GM21786 (cell line): ENCODE data around the gene GSS.
A peak's percentile ranks its signal among the peaks of the same experiment; 100 is the strongest.

ENCODE experiments used
- ATAC-seq: cut with Tn5 transposase; IDR thresholded peaks from one replicate; pipeline ENCODE4 v1.9.1; 2021; ENCODE audit not compliant: unreplicated experiment

The GSS gene

GRCh38 chr20:34955231-34956040 lies at the start of gene GSS, which contains the start of gene MYH7B:
GSS (minus strand) TSS chr20:34955806; CDS start chr20:34951852, 3,954 bp downstream.
MYH7B (plus strand) TSS chr20:34955868; CDS start chr20:34978006, 22,138 bp downstream.
- ATAC-seq, result peak; percentile 81

- no peak for ATAC-seq
Measured at GRCh38 chr20:35004749-35005462, 49.3 kb upstream of the GSS start.

GRCh38 chr20:35004051-35004725 lies 48.6 kb upstream of the GSS start:
- ATAC-seq, result no peak

- ATAC-seq, result no peak
Measured at GRCh38 chr20:35003211-35004031, 47.8 kb upstream of the GSS start.

GRCh38 chr20:35002426-35003210 lies 47.0 kb upstream of the GSS start:
- ATAC-seq, result no peak

GRCh38 chr20:35001596-35002362 lies 46.2 kb upstream of the GSS start:
- ATAC-seq, result no peak

GRCh38 chr20:35000922-35001595 lies 45.5 kb upstream of the GSS start:
- ATAC-seq, result no peak

- no peak for ATAC-seq
Measured at GRCh38 chr20:35000311-35000921, 44.8 kb upstream of the GSS start.

- ATAC-seq, result no peak
Measured at GRCh38 chr20:34999782-35000181, 44.2 kb upstream of the GSS start.

GRCh38 chr20:34999021-34999451 lies 43.4 kb upstream of the GSS start:
- ATAC-seq, result no peak

GRCh38 chr20:34998331-34998950 lies 42.8 kb upstream of the GSS start:
- no peak for ATAC-seq

- no peak for ATAC-seq
Measured at GRCh38 chr20:34997774-34998173, 42.2 kb upstream of the GSS start.

GRCh38 chr20:34997131-34997561 lies 41.5 kb upstream of the GSS start:
- no peak for ATAC-seq

GRCh38 chr20:34996243-34997028 lies 40.8 kb upstream of the GSS start:
- no peak for ATAC-seq

- no peak for ATAC-seq
Measured at GRCh38 chr20:34995696-34996095, 40.1 kb upstream of the GSS start.

- no peak for ATAC-seq
Measured at GRCh38 chr20:34995192-34995591, 39.6 kb upstream of the GSS start.
